Neural cell (in vitro differentiated cells): ENCODE data around the gene TRIM6. TPM values are rescaled to one million over a fixed set of nuclear protein-coding genes. Genes with fewer than 3 reads are reported as not detected.
"Not testable (repeated sequence)": the region's sequence is repeated elsewhere in the genome, so short reads cannot be mapped to it uniquely, and the experiment has no call there.

ENCODE experiments used
- H2AFZ ChIP-seq: fragments of 200-600, 300-800 bp; sonication (generic), shearing (Covaris generic); 2 replicates; pipeline ENCODE4 v1.6.0; 2014; ENCODE audit warnings: low read depth, mild to moderate bottlenecking, antibody characterized with exemption, low read length, moderate library complexity
- H3F3A ChIP-seq: fragments of 200-600 bp; shearing (Covaris generic); 2 replicates; pipeline ENCODE4 v1.6.1; 2016; ENCODE audit warnings: mild to moderate bottlenecking, moderate library complexity, mixed read lengths, antibody characterized with exemption, low read length; ENCODE audit not compliant: insufficient read depth, poor library complexity, severe bottlenecking
- H3K27ac ChIP-seq: fragments of 200-600, 300-800 bp; sonication (generic), shearing (Covaris generic); 2 replicates; pipeline ENCODE4 v1.5.1; 2014; ENCODE audit warnings: mild to moderate bottlenecking, low read length, moderate library complexity
- H3K27me3 ChIP-seq: fragments of 300-800, 200-600 bp; sonication (generic), shearing (Covaris generic); 2 replicates; pipeline ENCODE4 v1.6.0; 2014; ENCODE audit warnings: mild to moderate bottlenecking, low read depth, low read length, moderate library complexity; ENCODE audit not compliant: insufficient read depth
- H3K36me3 ChIP-seq: fragments of 300-800, 200-600 bp; sonication (generic), shearing (Covaris generic); 2 replicates; pipeline ENCODE4 v1.5.1; 2014; ENCODE audit warnings: mild to moderate bottlenecking, antibody characterized with exemption, low read length, moderate library complexity; ENCODE audit not compliant: insufficient read depth
- H3K4me2 ChIP-seq: fragments of 300-800, 200-600 bp; sonication (generic), shearing (Covaris generic); 2 replicates; pipeline ENCODE4 v1.6.0; 2014; ENCODE audit warnings: mild to moderate bottlenecking, low read length
- H3K4me3 ChIP-seq: fragments of 300-800, 200-600 bp; sonication (generic), shearing (Covaris generic); 2 replicates; pipeline ENCODE4 v1.5.1; 2014; ENCODE audit warnings: mild to moderate bottlenecking, low read length, moderate library complexity
- H3K79me2 ChIP-seq: fragments of 200-600 bp; shearing (Covaris generic); replicated peaks from 2 replicates; pipeline ENCODE4 v1.6.0; 2014; ENCODE audit warnings: mild to moderate bottlenecking, low read length, moderate library complexity; ENCODE audit not compliant: insufficient read depth
- H3K9ac ChIP-seq: fragments of 300-800, 200-600 bp; sonication (generic), shearing (Covaris generic); 2 replicates; pipeline ENCODE4 v1.6.1; 2016; ENCODE audit warnings: mild to moderate bottlenecking, low read length, mixed read lengths
- H3K9me2 ChIP-seq: fragments of 200-600 bp; shearing (Covaris generic); 2 replicates; pipeline ENCODE4 v1.6.1; 2016; ENCODE audit warnings: mild to moderate bottlenecking, low read length, mixed read lengths; ENCODE audit not compliant: insufficient read depth
- H3K9me3 ChIP-seq: fragments of 200-600, 300-800 bp; sonication (generic), shearing (Covaris generic); 2 replicates; pipeline ENCODE4 v1.6.1; 2016; ENCODE audit warnings: mild to moderate bottlenecking, mixed run types, low read length, moderate library complexity, mixed read lengths
- H4K20me1 ChIP-seq: fragments of 200-600 bp; shearing (Covaris generic); 2 replicates; pipeline ENCODE4 v1.6.1; 2016; ENCODE audit warnings: mild to moderate bottlenecking, mixed run types; ENCODE audit not compliant: insufficient read depth
- CTCF ChIP-seq: fragments of 450-650 bp; IDR thresholded peaks from 2 replicates; pipeline ENCODE4 v1.5.1; 2014; ENCODE audit warnings: antibody characterized with exemption, mild to moderate bottlenecking, moderate library complexity; ENCODE audit not compliant: poor library complexity, severe bottlenecking
- EP300 ChIP-seq: fragments of 450-650 bp; conservative IDR thresholded peaks from 2 replicates; pipeline ENCODE4 v1.6.1; 2014; ENCODE audit warnings: antibody characterized with exemption, mild to moderate bottlenecking, moderate library complexity; ENCODE audit not compliant: poor library complexity, severe bottlenecking
- EZH2 ChIP-seq: fragments of 200-600, 300-800 bp; shearing (Covaris generic), sonication (generic); IDR thresholded peaks from 2 replicates; pipeline ENCODE4 v1.6.1; 2014; ENCODE audit warnings: antibody characterized with exemption, low read length, borderline replicate concordance, mild to moderate bottlenecking; ENCODE audit not compliant: insufficient read depth, poor library complexity, severe bottlenecking
- MXI1 ChIP-seq: fragments of 450-650 bp; conservative IDR thresholded peaks from 2 replicates; pipeline ENCODE4 v1.6.1; 2014; ENCODE audit warnings: antibody characterized with exemption, mild to moderate bottlenecking; ENCODE audit not compliant: poor library complexity, severe bottlenecking
- POLR2AphosphoS5 ChIP-seq: IDR thresholded peaks from 2 replicates; pipeline ENCODE4 v1.6.1; 2012
- RAD21 ChIP-seq: fragments of 450-650 bp; conservative IDR thresholded peaks from 2 replicates; pipeline ENCODE4 v1.6.1; 2014; ENCODE audit warnings: antibody characterized with exemption, mild to moderate bottlenecking, moderate library complexity
- SMC3 ChIP-seq: fragments of 450-650 bp; conservative IDR thresholded peaks from 2 replicates; pipeline ENCODE4 v1.6.1; 2014; ENCODE audit warnings: antibody characterized with exemption, mild to moderate bottlenecking, moderate library complexity; ENCODE audit not compliant: poor library complexity
- TAF1 ChIP-seq: IDR thresholded peaks from 2 replicates; pipeline ENCODE4 v1.6.1; 2012; ENCODE audit warnings: low read depth
- polyA plus RNA-seq: library from polyadenylated mRNA; depleted of rRNA; stranded (reverse); fragments of >200 nt; gene quantifications from 2 replicates; pipeline ENCODE4 v1.2.3, GENCODE V29; 2014
- TF ChIP-seq, protein P1 (sequence below): IDR thresholded peaks from 2 replicates; pipeline ENCODE4 v1.6.1; 2012; ENCODE audit warnings: borderline replicate concordance

TRIM6 gene
- polyA plus RNA-seq, 1 donor from 2014 or later, result not detected

- no peaks in the 10 kb centered on the region for H3K9me3 ChIP-seq
- TF ChIP-seq, protein P1, sequence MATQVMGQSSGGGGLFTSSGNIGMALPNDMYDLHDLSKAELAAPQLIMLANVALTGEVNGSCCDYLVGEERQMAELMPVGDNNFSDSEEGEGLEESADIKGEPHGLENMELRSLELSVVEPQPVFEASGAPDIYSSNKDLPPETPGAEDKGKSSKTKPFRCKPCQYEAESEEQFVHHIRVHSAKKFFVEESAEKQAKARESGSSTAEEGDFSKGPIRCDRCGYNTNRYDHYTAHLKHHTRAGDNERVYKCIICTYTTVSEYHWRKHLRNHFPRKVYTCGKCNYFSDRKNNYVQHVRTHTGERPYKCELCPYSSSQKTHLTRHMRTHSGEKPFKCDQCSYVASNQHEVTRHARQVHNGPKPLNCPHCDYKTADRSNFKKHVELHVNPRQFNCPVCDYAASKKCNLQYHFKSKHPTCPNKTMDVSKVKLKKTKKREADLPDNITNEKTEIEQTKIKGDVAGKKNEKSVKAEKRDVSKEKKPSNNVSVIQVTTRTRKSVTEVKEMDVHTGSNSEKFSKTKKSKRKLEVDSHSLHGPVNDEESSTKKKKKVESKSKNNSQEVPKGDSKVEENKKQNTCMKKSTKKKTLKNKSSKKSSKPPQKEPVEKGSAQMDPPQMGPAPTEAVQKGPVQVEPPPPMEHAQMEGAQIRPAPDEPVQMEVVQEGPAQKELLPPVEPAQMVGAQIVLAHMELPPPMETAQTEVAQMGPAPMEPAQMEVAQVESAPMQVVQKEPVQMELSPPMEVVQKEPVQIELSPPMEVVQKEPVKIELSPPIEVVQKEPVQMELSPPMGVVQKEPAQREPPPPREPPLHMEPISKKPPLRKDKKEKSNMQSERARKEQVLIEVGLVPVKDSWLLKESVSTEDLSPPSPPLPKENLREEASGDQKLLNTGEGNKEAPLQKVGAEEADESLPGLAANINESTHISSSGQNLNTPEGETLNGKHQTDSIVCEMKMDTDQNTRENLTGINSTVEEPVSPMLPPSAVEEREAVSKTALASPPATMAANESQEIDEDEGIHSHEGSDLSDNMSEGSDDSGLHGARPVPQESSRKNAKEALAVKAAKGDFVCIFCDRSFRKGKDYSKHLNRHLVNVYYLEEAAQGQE, result no peak
- TF ChIP-seq RAD21 (no peak), POLR2AphosphoS5 (no peak)
- H3K27me3 ChIP-seq, result no peaks in the 10 kb centered on the region
- H3K4me3 ChIP-seq, result no peak overlapping the region
- H3K79me2 ChIP-seq, result no peaks in the 10 kb centered on the region
- H3F3A ChIP-seq, result no peaks in the 10 kb centered on the region
- no peaks in the 10 kb centered on the region for H3K9me2 ChIP-seq
- H4K20me1 ChIP-seq, result no peaks in the 10 kb centered on the region
- no peak overlapping the region for H2AFZ ChIP-seq
- H3K36me3 ChIP-seq, result no peaks in the 10 kb centered on the region
- no peak overlapping the region for H3K27ac ChIP-seq
- no peak overlapping the region for H3K9ac ChIP-seq
- no peak overlapping the region for H3K4me2 ChIP-seq
Observed at GRCh38 chr11:5581014-5581413, 15.4 kb upstream of the TRIM6 start.

GRCh38 chr11:5584458-5584857, 12.0 kb upstream of the TRIM6 start:
- H3K9ac ChIP-seq, H3K79me2 ChIP-seq, H2AFZ ChIP-seq, H3K4me2 ChIP-seq, H3F3A ChIP-seq, H3K27ac ChIP-seq, H3K27me3 ChIP-seq, H3K9me2 ChIP-seq, H3K9me3 ChIP-seq, H3K4me3 ChIP-seq, H4K20me1 ChIP-seq, H3K36me3 ChIP-seq: not testable (repeated sequence)

DNA sequence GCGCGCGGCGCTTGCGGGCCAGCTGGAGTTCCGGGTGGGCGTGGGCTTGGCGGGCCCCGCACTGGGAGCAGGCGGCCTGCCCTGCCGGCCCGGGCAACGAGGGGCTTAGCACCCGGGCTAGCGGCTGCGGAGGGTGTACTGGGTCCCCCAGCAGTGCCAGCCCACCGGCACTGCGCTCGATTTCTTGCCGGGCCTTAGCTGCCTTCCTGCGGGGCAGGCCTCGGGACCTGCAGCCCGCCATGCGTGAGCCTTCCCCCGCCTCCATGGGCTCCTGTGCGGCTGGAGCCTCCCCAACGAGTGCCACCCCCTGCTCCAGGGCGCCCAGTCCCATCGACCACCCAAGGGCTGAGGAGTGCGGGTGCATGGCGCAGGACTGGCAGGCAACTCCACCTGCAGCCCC, 6.5 kb upstream of the TRIM6 start:
- not testable (repeated sequence) for H3K4me2 ChIP-seq, H3K27me3 ChIP-seq, H3K36me3 ChIP-seq

DNA sequence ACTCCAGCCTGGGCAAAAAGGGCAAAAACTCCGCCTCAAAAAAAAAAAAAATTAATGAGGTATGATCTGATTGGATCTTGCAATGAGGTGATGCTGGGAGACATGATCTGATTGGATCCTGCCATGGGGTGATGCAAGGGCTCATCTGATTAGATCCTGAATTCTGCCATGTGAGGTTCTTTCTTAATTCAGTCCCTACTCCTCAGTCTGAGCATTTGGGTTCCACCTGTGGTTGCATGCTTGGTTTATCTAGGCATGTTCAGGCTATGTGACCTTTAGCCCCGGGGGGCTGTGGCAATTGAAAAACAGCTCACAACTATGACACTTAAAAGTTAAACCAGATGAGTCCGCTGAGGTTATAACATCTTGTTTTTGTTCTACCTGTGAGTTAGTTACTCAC, 4.8 kb upstream of the TRIM6 start:
- Histone ChIP-seq H3K27ac (no peak overlapping the region), H3K4me3 (no peak overlapping the region), H3F3A (no peaks in the 10 kb centered on the region), H3K4me2 (no peak overlapping the region), H3K9ac (no peak overlapping the region), H3K79me2 (no peaks in the 10 kb centered on the region), H3K36me3 (no peaks in the 10 kb centered on the region), H2AFZ (no peak overlapping the region), H4K20me1 (no peaks in the 10 kb centered on the region), H3K27me3 (no peaks in the 10 kb centered on the region), H3K9me2 (no peaks in the 10 kb centered on the region), H3K9me3 (no peaks in the 10 kb centered on the region)
- no peak for TF ChIP-seq SMC3
- no peak for TF ChIP-seq CTCF
- no peak for TF ChIP-seq EP300
- TF ChIP-seq MXI1, result no peak
- TF ChIP-seq, protein P1, result no peak
- TF ChIP-seq EZH2, result no peak
- TF ChIP-seq TAF1, result no peak
- no peak for TF ChIP-seq POLR2AphosphoS5
- TF ChIP-seq RAD21, result no peak

More for the DNA sequence above, 6.5 kb upstream of the TRIM6 start:
- not testable (repeated sequence) for H3K4me3 ChIP-seq, H3K9me2 ChIP-seq, H3K27ac ChIP-seq, H2AFZ ChIP-seq, H3K9me3 ChIP-seq, H4K20me1 ChIP-seq, H3K9ac ChIP-seq, H3K79me2 ChIP-seq, H3F3A ChIP-seq
